ENCODE measurements around the gene SCLY. TPM values are rescaled to one million over a fixed set of nuclear protein-coding genes. Genes with fewer than 3 reads are reported as not detected.
A peak's percentile ranks its signal among the peaks of the same experiment; 100 is the strongest.

SCLY gene
- total and polyA plus RNA-seq, 2 of the 13 experiments (the other 11 are each of a cell fraction or from before 2014, with no cell fraction given) = 27.9 to 38.6 TPM

GRCh38 chr2:238060542-238061314 is at the start of gene SCLY (continued):
- peak; percentile 88; the same call in 1 of the 2 replicates for TF ChIP-seq SMAD1 (CRISPR knock-in tag; IDR thresholded peaks at IDR 0.05; ENCODE audit: borderline replicate concordance, low read depth)
- TF ChIP-seq ATF2 (CRISPR knock-in tag; IDR thresholded peaks at IDR 0.05) = peak; percentile 62
- TF ChIP-seq REL (CRISPR knock-in tag; conservative IDR thresholded peaks at IDR 0.05) = peak; percentile 78
- TF ChIP-seq MYC (CRISPR knock-in tag; IDR thresholded peaks at IDR 0.05; ENCODE audit: borderline replicate concordance) = peak; percentile 73; the same call in 1 of the 2 replicates
- peak; percentile 99 for TF ChIP-seq RBFOX2 (IDR thresholded peaks at IDR 0.05; ENCODE audit: low read depth, low read length)
- TF ChIP-seq SMAD9 (CRISPR knock-in tag; IDR thresholded peaks at IDR 0.05) = peak; percentile 46; the same call in 1 of the 2 replicates
- TF ChIP-seq MLX (CRISPR knock-in tag; IDR thresholded peaks at IDR 0.05) = no peak
- TF ChIP-seq PRDM15 (CRISPR knock-in tag; IDR thresholded peaks at IDR 0.05) = no peak; the same call in 1 of the 2 replicates
- 0 out of 2 replicates have a peak, but pooled peaks have one; percentile 86 for TF ChIP-seq ZNF589 (CRISPR knock-in tag; conservative IDR thresholded peaks at IDR 0.05)
- peak; percentile 94 for TF ChIP-seq THAP9 (CRISPR knock-in tag; IDR thresholded peaks at IDR 0.05; ENCODE audit: borderline replicate concordance)
- TF ChIP-seq THAP11 (CRISPR knock-in tag; IDR thresholded peaks at IDR 0.05) = peak; percentile 93
- TF ChIP-seq HMGXB3 (CRISPR knock-in tag; IDR thresholded peaks at IDR 0.05; ENCODE audit: borderline replicate concordance) = no peak
- peak; percentile 87 to 91 for TF ChIP-seq POLR2A (IDR thresholded peaks at IDR 0.05; ENCODE audit: insufficient read depth in 1 of 2, low read depth in 2 of 2, low read length in 2 of 2)
- no peak for TF ChIP-seq ATRX (CRISPR knock-in tag; IDR thresholded peaks at IDR 0.05; ENCODE audit: borderline replicate concordance)
